HCT116 (cell line): Measurements from ENCODE around the gene ZEB2.

ENCODE experiments used
- CEBPB ChIP-seq: IDR thresholded peaks from 2 replicates; pipeline ENCODE4 v1.6.1; 2012; ENCODE audit warnings: low read depth
- CTCF ChIP-seq, 3 experiments: fragments of 200-600 bp in 1 of 3; sonication (generic) in 1 of 3; IDR thresholded peaks in 2 of 3; conservative IDR thresholded peaks in 1 of 3; 2 replicates each; pipeline ENCODE4 v1.5.1; 2012 to 2017; ENCODE audit warnings: low read depth in 2 of 3, low read length in 2 of 3, antibody characterized with exemption in 1 of 3, borderline replicate concordance in 1 of 3, control low read depth in 1 of 3, mild to moderate bottlenecking in 1 of 3, mixed read lengths in 1 of 3, mixed run types in 1 of 3, moderate library complexity in 1 of 3; ENCODE audit not compliant: insufficient read depth in 1 of 3
- EZH2 ChIP-seq: fragments of 200-600 bp; sonication (generic); IDR thresholded peaks from 2 replicates; pipeline ENCODE4 v1.6.1; 2017; ENCODE audit warnings: antibody characterized with exemption, mixed run types
- FOSL1 ChIP-seq: IDR thresholded peaks from 2 replicates; pipeline ENCODE4 v1.6.1; 2012; ENCODE audit warnings: low read depth
- POLR2A ChIP-seq: IDR thresholded peaks from 2 replicates; pipeline ENCODE4 v1.7.0; 2011; ENCODE audit warnings: borderline replicate concordance; ENCODE audit not compliant: insufficient read depth, insufficient read length; ENCODE audit errors: extremely low read depth
- POLR2AphosphoS5 ChIP-seq: IDR thresholded peaks from 2 replicates; pipeline ENCODE4 v1.6.1; 2011; ENCODE audit warnings: mild to moderate bottlenecking, low read depth, low read length, moderate library complexity
- REST ChIP-seq: IDR thresholded peaks from 2 replicates; pipeline ENCODE4 v1.6.1; 2012; ENCODE audit warnings: low read depth
- SIN3A ChIP-seq: IDR thresholded peaks from 2 replicates; pipeline ENCODE4 v1.6.1; 2012; ENCODE audit warnings: low read depth
- SRF ChIP-seq: IDR thresholded peaks from 2 replicates; pipeline ENCODE4 v1.6.1; 2012; ENCODE audit warnings: low read depth
- TCF7L2 ChIP-seq: IDR thresholded peaks from 2 replicates; pipeline ENCODE4 v1.7.0; 2011; ENCODE audit warnings: borderline replicate concordance, inconsistent platforms; ENCODE audit not compliant: insufficient read depth, insufficient read length; ENCODE audit errors: extremely low read depth

- TF ChIP-seq FOSL1 (no peak), EZH2 (no peak), POLR2AphosphoS5 (no peak), POLR2A (no peak), REST (no peak), SRF (no peak), CTCF (IDR thresholded peaks at IDR 0.05 in 2 of 3, conservative IDR thresholded peaks at IDR 0.05 in 1 of 3; ENCODE audit: borderline replicate concordance in 1 of 3, insufficient read depth in 1 of 3, low read depth in 2 of 3, low read length in 2 of 3) (no peak), CEBPB (no peak), TCF7L2 (no peak), SIN3A (no peak)
Observed at GRCh38 chr2:144468823-144469595, 50.9 kb downstream of the ZEB2 start.
